Endothelial cell (in vitro differentiated cells): Measurements from ENCODE around the gene LRFN3. TPM values are rescaled to one million over a fixed set of nuclear protein-coding genes. Genes with fewer than 3 reads are reported as not detected.
"Not testable (repeated sequence)": the region's sequence is repeated elsewhere in the genome, so short reads cannot be mapped to it uniquely, and the experiment has no call there.

Experiments used
- DNase-seq: peaks from one replicate; pipeline ENCODE4 v3.0.0; 2021; ENCODE audit warnings: low spot score
- H3K27ac Mint-ChIP-seq: one replicate; pipeline ENCODE4 v1.8.0; 2021; ENCODE audit warnings: mixed read lengths, inconsistent platforms; ENCODE audit not compliant: unreplicated experiment
- H3K27me3 Mint-ChIP-seq: one replicate; pipeline ENCODE4 v1.8.0; 2021; ENCODE audit warnings: mild to moderate bottlenecking, moderate library complexity, mixed read lengths, inconsistent platforms; ENCODE audit not compliant: unreplicated experiment
- H3K36me3 Mint-ChIP-seq: one replicate; pipeline ENCODE4 v1.8.0; 2021; ENCODE audit warnings: mild to moderate bottlenecking, low read depth, mixed read lengths, inconsistent platforms; ENCODE audit not compliant: unreplicated experiment
- H3K4me1 Mint-ChIP-seq: one replicate; pipeline ENCODE4 v1.8.0; 2021; ENCODE audit warnings: mild to moderate bottlenecking, mixed read lengths, inconsistent platforms; ENCODE audit not compliant: unreplicated experiment
- H3K4me3 Mint-ChIP-seq: one replicate; pipeline ENCODE4 v1.8.0; 2021; ENCODE audit warnings: mild to moderate bottlenecking, mixed read lengths, inconsistent platforms; ENCODE audit not compliant: unreplicated experiment
- H3K9me3 Mint-ChIP-seq: one replicate; pipeline ENCODE4 v1.8.0; 2021; ENCODE audit warnings: mixed read lengths, inconsistent platforms; ENCODE audit not compliant: unreplicated experiment
- total RNA-seq: library from RNA; stranded (reverse); fragmentation: NEBNext Ultra II Directional; extraction: Animal tissue kit (Norgen Biotek cat#: 25700); gene quantifications from one replicate; pipeline ENCODE4 v1.2.1, GENCODE V29; 2021; ENCODE audit not compliant: unreplicated experiment
- TF ChIP-seq, protein P1 (sequence below): fragments of 200-600 bp; sonication (generic); IDR thresholded peaks from one replicate; pipeline ENCODE4 v1.5.0; 2021; ENCODE audit warnings: antibody characterized with exemption; ENCODE audit not compliant: unreplicated experiment

The LRFN3 gene
- total RNA-seq, 1 donor from 2014 or later, result 53.4 TPM

DNA sequence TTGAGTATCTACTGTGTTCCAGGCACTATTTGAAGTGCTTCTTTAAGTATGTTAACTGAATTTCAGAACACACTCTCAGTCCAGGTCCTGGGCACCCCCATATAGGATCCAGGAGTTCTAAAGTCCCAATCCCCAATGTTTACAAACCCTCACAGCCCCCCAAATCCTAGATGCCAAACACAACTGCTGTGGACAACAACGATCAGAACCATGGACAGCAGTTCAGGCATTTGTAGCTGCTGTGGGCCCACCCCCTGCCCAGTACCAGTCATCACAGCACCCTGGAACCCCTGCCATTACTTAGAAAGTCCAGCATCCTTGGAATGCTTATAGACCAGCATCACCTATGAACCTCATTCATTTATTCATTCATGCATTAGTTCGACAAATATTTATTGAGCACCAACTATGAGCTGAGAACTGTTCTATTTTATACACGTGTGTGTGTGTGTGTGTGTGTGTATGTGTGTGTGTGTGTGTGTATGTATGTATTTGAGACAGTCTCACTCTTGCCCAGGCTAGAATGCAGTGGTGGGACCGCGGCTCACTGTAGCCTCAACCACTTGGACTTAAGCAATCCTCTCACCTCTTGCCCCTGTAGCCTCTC lies 39.5 kb downstream of the LRFN3 start:
- no peaks in the 10 kb centered on the region for H3K9me3 Mint-ChIP-seq
- no peaks in the 10 kb centered on the region for H3K4me1 Mint-ChIP-seq
- no peak overlapping the region for H3K4me3 Mint-ChIP-seq
- H3K36me3 Mint-ChIP-seq, result no peaks in the 10 kb centered on the region
- H3K27ac Mint-ChIP-seq, result no peak overlapping the region
- TF ChIP-seq, protein P1, sequence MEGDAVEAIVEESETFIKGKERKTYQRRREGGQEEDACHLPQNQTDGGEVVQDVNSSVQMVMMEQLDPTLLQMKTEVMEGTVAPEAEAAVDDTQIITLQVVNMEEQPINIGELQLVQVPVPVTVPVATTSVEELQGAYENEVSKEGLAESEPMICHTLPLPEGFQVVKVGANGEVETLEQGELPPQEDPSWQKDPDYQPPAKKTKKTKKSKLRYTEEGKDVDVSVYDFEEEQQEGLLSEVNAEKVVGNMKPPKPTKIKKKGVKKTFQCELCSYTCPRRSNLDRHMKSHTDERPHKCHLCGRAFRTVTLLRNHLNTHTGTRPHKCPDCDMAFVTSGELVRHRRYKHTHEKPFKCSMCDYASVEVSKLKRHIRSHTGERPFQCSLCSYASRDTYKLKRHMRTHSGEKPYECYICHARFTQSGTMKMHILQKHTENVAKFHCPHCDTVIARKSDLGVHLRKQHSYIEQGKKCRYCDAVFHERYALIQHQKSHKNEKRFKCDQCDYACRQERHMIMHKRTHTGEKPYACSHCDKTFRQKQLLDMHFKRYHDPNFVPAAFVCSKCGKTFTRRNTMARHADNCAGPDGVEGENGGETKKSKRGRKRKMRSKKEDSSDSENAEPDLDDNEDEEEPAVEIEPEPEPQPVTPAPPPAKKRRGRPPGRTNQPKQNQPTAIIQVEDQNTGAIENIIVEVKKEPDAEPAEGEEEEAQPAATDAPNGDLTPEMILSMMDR, result no peak
- peaks cover 3% of the 10 kb centered on the region for H3K27me3 Mint-ChIP-seq
- DNase-seq, result peak; percentile 57

DNA sequence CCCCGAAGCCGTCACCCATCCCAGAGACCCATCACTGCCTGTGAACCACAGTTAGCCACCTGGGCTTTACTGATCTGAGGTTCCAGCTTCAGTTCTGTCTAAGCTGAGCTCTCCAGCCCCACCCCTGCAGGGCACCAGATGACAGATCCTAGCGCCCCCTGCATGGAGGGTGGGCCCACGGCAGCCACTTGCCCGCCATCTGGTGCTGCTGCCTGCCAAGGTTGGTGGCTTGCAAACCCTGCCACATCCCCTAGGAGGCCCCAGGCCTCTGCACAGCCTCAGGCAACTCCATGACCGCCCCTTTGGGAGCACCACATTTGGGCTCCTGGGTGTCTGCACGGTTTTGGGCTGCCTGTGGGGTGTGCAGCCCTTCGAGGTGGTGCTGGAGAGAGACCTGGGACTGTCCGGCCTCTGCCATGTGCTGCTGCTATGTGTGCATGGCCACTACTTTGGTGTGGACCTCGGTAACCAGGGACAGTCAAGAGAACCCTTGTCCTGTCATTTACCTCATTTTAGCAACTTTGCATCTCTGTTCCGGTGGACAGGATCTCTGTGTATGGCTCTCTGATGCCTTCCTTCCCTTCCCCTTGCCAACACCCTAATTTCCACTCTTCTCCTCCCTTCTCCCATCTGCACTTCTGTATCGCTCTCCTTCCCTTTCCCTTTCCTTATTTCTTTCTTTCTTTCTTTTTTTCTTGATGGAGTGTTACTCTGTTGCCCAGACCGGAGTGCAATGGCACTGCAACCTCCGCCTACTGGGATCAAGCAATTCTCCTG lies 41.5 kb downstream of the LRFN3 start:
- Mint-ChIP-seq H3K9me3 (no peaks in the 10 kb centered on the region), H3K27me3 (peaks cover 4% of the 10 kb centered on the region), H3K36me3 (no peaks in the 10 kb centered on the region), H3K4me3 (peak overlapping the region; percentile 19), H3K4me1 (no peaks in the 10 kb centered on the region), H3K27ac (no peak overlapping the region)
- TF ChIP-seq, protein P1, result no peak
- peak; percentile 59 for DNase-seq

DNA sequence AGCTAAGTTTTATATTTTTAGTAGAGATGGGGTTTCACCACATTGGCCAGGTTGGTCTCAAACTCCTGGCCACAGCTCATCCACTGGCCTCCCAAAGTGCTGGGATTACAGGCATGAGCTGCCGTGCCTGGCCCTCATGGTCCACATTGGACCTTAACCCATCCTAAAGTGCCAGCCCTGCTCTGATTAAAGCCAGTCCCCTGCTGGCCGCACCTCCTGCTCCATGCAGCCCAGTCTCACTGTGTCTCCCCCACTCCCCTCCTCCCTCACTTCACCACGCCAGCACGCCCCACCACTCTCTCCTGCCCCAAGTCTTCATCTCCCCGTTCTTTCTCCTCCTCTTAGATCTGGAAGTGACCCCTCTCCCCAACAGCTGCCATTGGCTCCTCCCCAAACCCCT lies 42.1 kb downstream of the LRFN3 start:
- peaks cover 4% of the 10 kb centered on the region for H3K27me3 Mint-ChIP-seq
- no peaks in the 10 kb centered on the region for H3K9me3 Mint-ChIP-seq
- H3K36me3 Mint-ChIP-seq, result no peaks in the 10 kb centered on the region
- no peaks in the 10 kb centered on the region for H3K4me1 Mint-ChIP-seq
- H3K4me3 Mint-ChIP-seq, result no peak overlapping the region
- H3K27ac Mint-ChIP-seq, result no peak overlapping the region
- TF ChIP-seq, protein P1, result no peak
- no peak for DNase-seq

DNA sequence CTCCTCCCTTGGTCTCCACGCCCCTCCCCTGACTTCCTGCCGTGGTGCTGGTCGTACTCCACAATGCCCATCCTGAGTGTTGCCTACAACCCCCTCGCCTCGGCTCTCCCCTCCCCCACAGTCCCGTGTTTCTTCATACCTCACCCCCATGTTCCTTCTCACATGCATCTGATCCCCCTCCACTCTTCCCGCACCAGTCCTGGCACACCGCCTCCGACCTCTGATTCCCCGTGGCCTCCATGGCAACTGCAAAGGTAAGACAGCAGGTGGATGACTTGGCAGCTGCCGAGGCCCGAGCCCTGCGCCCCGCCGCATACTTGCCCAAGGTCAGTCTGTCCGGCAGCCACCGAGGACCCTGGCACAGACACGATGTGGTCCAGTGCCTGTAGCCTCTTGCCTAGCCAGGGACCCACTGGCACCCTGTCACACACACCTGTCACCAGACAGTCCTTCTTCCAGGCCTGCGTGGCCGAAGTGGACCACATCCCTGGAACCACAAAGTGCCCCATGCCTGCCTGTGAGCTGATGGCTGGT lies 42.7 kb downstream of the LRFN3 start:
- peaks cover 6% of the 10 kb centered on the region for H3K27me3 Mint-ChIP-seq
- no peak overlapping the region for H3K27ac Mint-ChIP-seq
- TF ChIP-seq, protein P1, result no peak
- H3K4me1 Mint-ChIP-seq, result no peaks in the 10 kb centered on the region
- DNase-seq, result no peak
- H3K36me3 Mint-ChIP-seq, result no peaks in the 10 kb centered on the region
- no peak overlapping the region for H3K4me3 Mint-ChIP-seq
- no peaks in the 10 kb centered on the region for H3K9me3 Mint-ChIP-seq

DNA sequence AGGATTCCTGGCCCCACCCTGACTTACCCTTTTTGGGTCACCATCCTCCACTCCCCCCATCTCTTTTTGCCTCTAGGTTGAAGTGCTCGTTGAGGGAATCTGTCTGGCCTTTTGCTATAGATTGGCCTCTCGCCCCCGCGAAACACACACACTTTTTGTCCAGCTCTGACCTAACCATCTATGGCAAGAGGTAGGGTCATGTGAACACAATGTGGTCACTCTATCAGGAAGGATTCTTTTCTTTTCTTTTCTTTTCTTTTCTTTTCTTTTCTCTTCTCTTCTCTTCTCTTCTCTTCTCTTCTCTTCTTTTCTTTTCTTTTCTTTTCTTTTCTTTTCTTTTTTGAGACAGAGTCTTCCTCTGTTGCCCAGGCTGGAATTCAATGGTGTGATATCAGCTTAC lies 44.8 kb downstream of the LRFN3 start:
- peaks cover 13% of the 10 kb centered on the region for H3K27me3 Mint-ChIP-seq
- H3K4me3 Mint-ChIP-seq, H3K36me3 Mint-ChIP-seq, DNase-seq, H3K27ac Mint-ChIP-seq, H3K9me3 Mint-ChIP-seq, H3K4me1 Mint-ChIP-seq: not testable (repeated sequence)
